Stimulated activated CD4-positive, alpha-beta T cell treated with anti-CD3 and anti-CD28 coated beads, Interleukin-4, amount 100 ng/mL, for 48 hours (primary cell): ENCODE data around the gene PRR9.
A peak's percentile ranks its signal among the peaks of the same experiment; 100 is the strongest.
"Not testable (repeated sequence)": the region's sequence is repeated elsewhere in the genome, so short reads cannot be mapped to it uniquely, and the experiment has no call there.

Experiments used
- DNase-seq, 2 donors: peaks; one replicate each; pipeline ENCODE4 v3.0.0-alpha.2; 2020; ENCODE audit warnings: low read depth in 2 of 2

The PRR9 gene

GRCh38 chr1:153217212-153217611, at the start of gene PRR9:
TSS of gene PRR9 (plus strand) at chr1:153217584. CDS start at chr1:153218145, 561 bp downstream.
- DNase-seq = no peak

GRCh38 chr1:153168686-153169085, 48.7 kb upstream of the PRR9 start:
- DNase-seq = no peak

GRCh38 chr1:153174624-153175023, 42.8 kb upstream of the PRR9 start:
- no peak for DNase-seq

GRCh38 chr1:153178922-153179321, 38.5 kb upstream of the PRR9 start:
- DNase-seq = no peak

- DNase-seq = no peak
These were observed 36.8 kb upstream of the PRR9 start for GRCh38 chr1:153180556-153180955.

- not testable (repeated sequence) for DNase-seq
These were observed 29.1 kb upstream of the PRR9 start for GRCh38 chr1:153188301-153188700.

GRCh38 chr1:153190373-153190772, 27.0 kb upstream of the PRR9 start:
- DNase-seq = no peak

- no peak for DNase-seq
These were observed 24.7 kb upstream of the PRR9 start for GRCh38 chr1:153192697-153193096.

- DNase-seq = no peak
These were observed 22.9 kb upstream of the PRR9 start for GRCh38 chr1:153194331-153195050.

- DNase-seq = no peak
These were observed 22.2 kb upstream of the PRR9 start for GRCh38 chr1:153195216-153195615.

GRCh38 chr1:153202006-153202405, 15.4 kb upstream of the PRR9 start:
- DNase-seq = no peak

- no peak for DNase-seq
These were observed 14.3 kb upstream of the PRR9 start, which contains the start of gene LELP1 for GRCh38 chr1:153203130-153203529. TSS of gene LELP1 (plus strand) at chr1:153203430. CDS start at chr1:153204708, 1,278 bp downstream.

- DNase-seq = no peak
These were observed 10.8 kb upstream of the PRR9 start for GRCh38 chr1:153206631-153207030.

GRCh38 chr1:153210206-153210605, 7.2 kb upstream of the PRR9 start:
- no peak for DNase-seq

GRCh38 chr1:153212201-153212600, 5.2 kb upstream of the PRR9 start:
- DNase-seq = no peak

GRCh38 chr1:153213519-153213918, 3.9 kb upstream of the PRR9 start:
- no peak for DNase-seq

- DNase-seq = no peak
These were observed 496 bp downstream of the PRR9 start for GRCh38 chr1:153217744-153218416.

- DNase-seq = no peak
These were observed 3.4 kb downstream of the PRR9 start for GRCh38 chr1:153220606-153221303.

GRCh38 chr1:153223040-153223891, 5.9 kb downstream of the PRR9 start:
- peak; percentile 44 to 46 for DNase-seq

GRCh38 chr1:153227810-153228209, 10.4 kb downstream of the PRR9 start:
- no peak for DNase-seq

GRCh38 chr1:153228491-153228890, 11.1 kb downstream of the PRR9 start:
- no peak for DNase-seq
